Retinal pigment epithelial cell (primary cell): ENCODE results near the gene CDR2L.
"Not testable (repeated sequence)": the region's sequence is repeated elsewhere in the genome, so short reads cannot be mapped to it uniquely, and the experiment has no call there.

Experiments used
- DNase-seq: peaks from one replicate; pipeline ENCODE4 v3.0.0-alpha.2; 2010; ENCODE audit warnings: low read depth
- H3K4me3 ChIP-seq: 2 replicates; pipeline ENCODE4 v1.5.1; 2011; ENCODE audit warnings: mild to moderate bottlenecking, low read length, control low read depth, moderate library complexity
- CTCF ChIP-seq: conservative IDR thresholded peaks from 2 replicates; pipeline ENCODE4 v1.5.1; 2011; ENCODE audit warnings: low read depth, low read length, control low read depth, inconsistent platforms

CDR2L gene

GRCh38 chr17:75033346-75034235 lies 46.2 kb downstream of the CDR2L start:
- DNase-seq: peak; percentile 51
- H3K4me3 ChIP-seq: peak overlapping the region; percentile 83
- TF ChIP-seq CTCF: no peak

GRCh38 chr17:75034236-75034908 lies 46.9 kb downstream of the CDR2L start:
- TF ChIP-seq CTCF: peak; percentile 36
- peak overlapping the region; percentile 83 for H3K4me3 ChIP-seq
- DNase-seq: peak; percentile 60

GRCh38 chr17:75036643-75037268 lies 49.3 kb downstream of the CDR2L start:
- no peak overlapping the region for H3K4me3 ChIP-seq
- no peak for DNase-seq
- no peak for TF ChIP-seq CTCF

GRCh38 chr17:75039238-75039637 lies 51.8 kb downstream of the CDR2L start:
- no peak for DNase-seq
- no peak for TF ChIP-seq CTCF
- no peak overlapping the region for H3K4me3 ChIP-seq

GRCh38 chr17:75041656-75042280 lies 54.3 kb downstream of the CDR2L start:
- no peak overlapping the region for H3K4me3 ChIP-seq
- TF ChIP-seq CTCF: no peak
- no peak for DNase-seq

- DNase-seq, H3K4me3 ChIP-seq: not testable (repeated sequence)
Measured at GRCh38 chr17:75043789-75044188, 56.4 kb downstream of the CDR2L start.

GRCh38 chr17:75044716-75045115 lies 57.3 kb downstream of the CDR2L start:
- TF ChIP-seq CTCF: no peak
- no peak overlapping the region for H3K4me3 ChIP-seq
- no peak for DNase-seq

GRCh38 chr17:75045946-75046406 lies 58.5 kb downstream of the CDR2L start:
- peak overlapping the region; percentile 92 for H3K4me3 ChIP-seq
- not testable (repeated sequence) for DNase-seq
